ENCODE data around the gene ZNF480.
"Not testable (repeated sequence)": the region's sequence is repeated elsewhere in the genome, so short reads cannot be mapped to it uniquely, and the experiment has no call there.

Gene ZNF480

DNA sequence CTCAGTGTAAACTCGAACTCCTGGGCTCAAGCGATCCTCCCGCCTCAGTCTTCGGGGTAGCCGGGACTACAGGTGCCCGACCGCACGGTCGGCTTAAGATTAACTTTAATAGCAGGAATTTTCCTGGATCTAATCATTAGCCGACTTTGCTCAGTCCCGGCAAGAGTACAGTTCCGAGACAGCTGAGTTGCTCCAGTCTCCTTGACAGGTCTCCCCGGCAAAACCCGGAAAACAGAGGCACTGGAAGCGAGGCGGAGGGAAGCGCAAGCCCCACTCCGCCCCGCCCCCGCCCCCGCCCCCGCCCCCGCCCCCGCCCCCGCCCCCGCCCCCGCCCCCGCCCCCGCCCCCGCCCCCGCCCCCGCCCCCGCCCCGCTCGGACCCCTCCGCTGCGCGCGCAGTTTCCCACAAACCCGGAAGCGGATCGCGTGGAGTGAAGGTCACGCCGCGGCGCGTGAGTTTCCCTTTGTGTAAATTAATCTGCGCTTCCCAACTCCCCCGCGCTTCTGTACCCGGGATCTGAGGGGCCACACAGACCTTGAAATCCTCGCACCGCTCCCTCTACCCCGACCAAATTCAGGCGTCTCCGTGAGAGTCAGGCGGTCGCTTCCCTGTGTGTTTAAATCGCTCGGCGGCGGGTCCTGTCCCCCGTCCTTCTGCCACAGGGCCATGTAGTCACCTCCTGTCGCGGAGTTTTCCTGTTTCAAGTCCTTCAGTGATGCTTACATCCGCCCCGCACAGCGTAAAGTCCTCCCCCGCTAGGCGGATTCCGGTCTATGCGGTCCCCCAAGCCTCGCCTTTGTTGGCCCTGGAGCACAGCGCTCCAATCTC, at the start of gene ZNF480:
TSS of gene ZNF480 (plus strand) at position 397 of the 828 bp plus-strand sequence. CDS start 3,244 bp downstream, outside the sequence.
- TF ChIP-seq, protein P1, sequence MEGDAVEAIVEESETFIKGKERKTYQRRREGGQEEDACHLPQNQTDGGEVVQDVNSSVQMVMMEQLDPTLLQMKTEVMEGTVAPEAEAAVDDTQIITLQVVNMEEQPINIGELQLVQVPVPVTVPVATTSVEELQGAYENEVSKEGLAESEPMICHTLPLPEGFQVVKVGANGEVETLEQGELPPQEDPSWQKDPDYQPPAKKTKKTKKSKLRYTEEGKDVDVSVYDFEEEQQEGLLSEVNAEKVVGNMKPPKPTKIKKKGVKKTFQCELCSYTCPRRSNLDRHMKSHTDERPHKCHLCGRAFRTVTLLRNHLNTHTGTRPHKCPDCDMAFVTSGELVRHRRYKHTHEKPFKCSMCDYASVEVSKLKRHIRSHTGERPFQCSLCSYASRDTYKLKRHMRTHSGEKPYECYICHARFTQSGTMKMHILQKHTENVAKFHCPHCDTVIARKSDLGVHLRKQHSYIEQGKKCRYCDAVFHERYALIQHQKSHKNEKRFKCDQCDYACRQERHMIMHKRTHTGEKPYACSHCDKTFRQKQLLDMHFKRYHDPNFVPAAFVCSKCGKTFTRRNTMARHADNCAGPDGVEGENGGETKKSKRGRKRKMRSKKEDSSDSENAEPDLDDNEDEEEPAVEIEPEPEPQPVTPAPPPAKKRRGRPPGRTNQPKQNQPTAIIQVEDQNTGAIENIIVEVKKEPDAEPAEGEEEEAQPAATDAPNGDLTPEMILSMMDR (IDR thresholded peaks at IDR 0.05; ENCODE audit: borderline replicate concordance, control extremely low read depth, extremely low read depth, insufficient read depth, missing control alignments): no peak
- in situ Hi-C loops (cut with MboI; ENCODE audit: low sequenced_read_pairs, unreplicated experiment): no loop called here
- peak; percentile 76 for DNase-seq (ENCODE audit: low spot score)

DNA sequence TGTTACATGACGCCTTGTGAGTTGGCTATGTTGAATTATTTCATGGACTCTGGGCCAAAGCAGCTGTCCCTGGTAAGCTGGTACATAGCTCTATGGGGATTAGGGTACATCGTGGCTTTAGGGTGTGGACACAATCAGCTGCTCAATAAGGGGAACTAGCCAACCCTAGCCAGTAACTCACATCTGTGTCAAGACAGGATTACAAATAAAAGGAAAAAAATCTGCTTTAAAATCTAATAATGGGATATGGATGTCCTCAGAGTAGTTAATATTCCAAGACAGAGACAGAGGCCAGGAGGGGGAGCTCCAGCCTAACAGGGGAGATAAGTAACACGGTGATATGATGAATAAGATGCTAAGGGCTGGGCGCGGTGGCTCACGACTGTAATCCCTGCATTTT, 48.7 kb upstream of the ZNF480 start:
- in situ Hi-C loops (cut with MboI; ENCODE audit: low sequenced_read_pairs, unreplicated experiment): no loop called here
- TF ChIP-seq, protein P1 (IDR thresholded peaks at IDR 0.05; ENCODE audit: borderline replicate concordance, control extremely low read depth, extremely low read depth, insufficient read depth, missing control alignments): peak; percentile 30
- DNase-seq (ENCODE audit: low spot score): no peak

DNA sequence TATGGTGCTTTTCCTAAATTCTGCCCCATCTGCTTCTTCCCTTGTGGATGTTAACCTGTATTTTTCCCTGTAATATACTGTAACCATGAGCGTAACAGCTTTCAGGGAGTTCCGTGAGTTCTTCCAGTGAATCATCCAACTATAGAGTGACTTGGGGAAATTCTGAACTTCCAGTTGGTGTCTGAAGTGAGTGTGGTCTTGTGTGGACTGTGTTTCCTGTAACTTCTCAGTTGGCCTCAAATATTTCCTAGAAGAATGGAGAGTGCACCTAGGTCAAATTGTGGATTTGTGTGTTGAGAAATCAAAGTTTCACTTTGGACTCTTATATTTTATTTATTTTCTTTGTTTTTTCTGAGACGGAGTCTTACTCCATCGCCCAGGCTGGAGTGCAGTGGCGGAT, 38.5 kb upstream of the ZNF480 start:
- DNase-seq (ENCODE audit: low spot score): no peak
- TF ChIP-seq, protein P1 (IDR thresholded peaks at IDR 0.05; ENCODE audit: borderline replicate concordance, control extremely low read depth, extremely low read depth, insufficient read depth, missing control alignments): no peak
- in situ Hi-C loops (cut with MboI; ENCODE audit: low sequenced_read_pairs, unreplicated experiment): no loop called here

DNA sequence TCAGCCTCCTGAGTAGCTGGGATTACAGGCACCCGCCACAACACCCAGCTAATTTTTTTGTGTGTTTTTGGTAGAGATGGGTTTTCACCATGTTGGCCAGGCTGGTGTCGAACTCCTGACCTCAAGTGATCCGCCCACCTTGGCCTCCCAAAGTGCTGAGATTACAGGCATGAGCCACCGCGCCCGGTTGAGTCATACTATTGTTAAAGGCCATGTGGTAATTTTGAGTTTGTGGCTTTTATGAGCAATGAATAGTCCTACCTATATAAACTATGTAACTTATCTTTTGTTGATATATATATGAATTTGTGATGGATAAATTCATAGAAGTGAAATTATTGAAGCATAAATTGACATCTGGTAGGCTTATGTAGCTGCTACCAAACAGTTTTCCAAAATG, 31.4 kb upstream of the ZNF480 start:
- DNase-seq (ENCODE audit: low spot score); in situ Hi-C loops (cut with MboI; ENCODE audit: low sequenced_read_pairs, unreplicated experiment): not testable (repeated sequence)

DNA sequence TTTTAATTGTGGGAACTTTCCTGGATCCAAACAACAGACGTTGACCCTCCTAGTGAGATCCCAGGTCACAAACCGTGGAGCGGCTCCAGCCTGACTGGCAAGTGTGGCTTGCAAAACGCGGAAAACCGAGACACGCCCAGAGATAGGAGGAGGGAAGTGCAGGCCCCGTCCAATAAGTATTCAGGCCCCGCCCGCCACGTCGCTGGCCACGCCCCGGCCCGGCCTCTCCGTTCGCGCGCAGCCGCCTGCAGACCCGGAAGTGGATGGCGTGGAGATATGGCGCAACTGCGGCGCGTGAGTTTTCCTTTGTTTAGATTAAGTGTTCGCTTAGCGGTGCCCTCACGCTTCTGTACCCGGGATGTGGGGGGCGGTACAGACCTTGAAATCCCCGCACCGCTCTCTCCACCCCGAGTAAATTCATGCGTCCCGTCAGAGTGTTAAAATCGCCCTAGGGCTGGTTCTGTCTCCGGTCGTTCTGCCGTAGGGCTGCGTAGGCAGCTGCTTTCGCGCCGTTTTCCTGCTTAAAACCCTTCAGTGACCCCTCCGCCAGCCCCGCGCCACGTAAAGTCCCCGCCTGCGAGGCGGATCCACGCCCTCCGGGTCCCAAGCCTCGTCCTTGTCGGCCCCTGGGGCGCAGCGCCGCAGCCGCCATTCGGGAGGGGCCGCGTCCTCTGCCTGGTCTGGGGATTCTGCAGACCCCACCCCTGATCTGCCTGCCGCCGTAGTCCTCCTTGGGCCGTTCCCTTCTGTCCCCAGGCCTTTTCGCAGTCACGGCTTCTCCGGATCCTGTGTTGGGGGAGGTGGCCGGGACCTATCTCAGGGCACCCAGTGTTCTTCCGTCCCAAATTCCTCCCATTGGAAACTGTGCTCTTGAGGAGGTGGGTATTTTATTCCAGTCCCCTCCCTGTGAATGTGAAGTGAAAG, 27.4 kb upstream of the ZNF480 start, which contains the start of gene ZNF766:
TSS of gene ZNF766 (plus strand) at position 250 of the 924 bp plus-strand sequence. CDS start at position 277, 27 bp downstream.
- TF ChIP-seq, protein P1 (IDR thresholded peaks at IDR 0.05; ENCODE audit: borderline replicate concordance, control extremely low read depth, extremely low read depth, insufficient read depth, missing control alignments): no peak
- in situ Hi-C loops (cut with MboI; ENCODE audit: low sequenced_read_pairs, unreplicated experiment): no loop called here
- DNase-seq (ENCODE audit: low spot score): peak; percentile 97

DNA sequence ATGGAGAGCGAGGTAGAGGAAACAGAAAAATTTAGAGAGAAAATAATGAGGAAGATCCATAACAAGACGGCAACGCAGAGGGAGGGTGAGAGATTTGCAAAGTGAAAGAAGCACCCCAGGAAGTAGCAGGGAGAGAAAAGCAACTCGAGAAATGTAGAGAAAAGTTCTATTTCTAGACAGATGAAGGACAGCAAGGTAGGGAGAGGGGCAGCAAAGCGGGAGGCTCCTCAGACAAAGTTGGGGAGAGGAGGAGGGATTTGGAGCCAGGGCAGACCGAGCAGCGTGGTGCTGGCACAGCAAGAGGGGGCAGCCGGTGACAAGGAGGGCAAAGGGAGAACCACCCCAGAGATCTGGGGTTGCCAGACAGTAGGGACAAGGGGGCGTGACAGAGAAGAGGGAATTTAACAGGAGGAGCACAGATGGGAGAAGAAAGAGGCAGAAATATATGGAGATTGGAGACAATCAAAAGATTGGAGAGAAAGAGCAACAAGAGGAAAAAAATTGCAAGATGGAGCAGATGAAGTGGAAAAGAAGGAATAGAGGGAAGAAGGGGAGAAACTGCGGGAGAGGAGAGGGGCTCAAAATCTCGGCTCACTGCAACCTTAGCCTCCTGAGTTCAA, 26.6 kb upstream of the ZNF480 start:
- TF ChIP-seq, protein P1 (IDR thresholded peaks at IDR 0.05; ENCODE audit: borderline replicate concordance, control extremely low read depth, extremely low read depth, insufficient read depth, missing control alignments): no peak
- in situ Hi-C loops (cut with MboI; ENCODE audit: low sequenced_read_pairs, unreplicated experiment): no loop called here

More for the DNA sequence above, 26.6 kb upstream of the ZNF480 start:
- peak; percentile 39 for DNase-seq (ENCODE audit: low spot score)
